ENCODE measurements around the gene DNAH3. TPM values are rescaled to one million over a fixed set of nuclear protein-coding genes. Genes with fewer than 3 reads are reported as not detected.

Gene DNAH3
- total and polyA plus RNA-seq, 2 experiments from 2014 or later: 0.70 to 1.3 TPM

DNA sequence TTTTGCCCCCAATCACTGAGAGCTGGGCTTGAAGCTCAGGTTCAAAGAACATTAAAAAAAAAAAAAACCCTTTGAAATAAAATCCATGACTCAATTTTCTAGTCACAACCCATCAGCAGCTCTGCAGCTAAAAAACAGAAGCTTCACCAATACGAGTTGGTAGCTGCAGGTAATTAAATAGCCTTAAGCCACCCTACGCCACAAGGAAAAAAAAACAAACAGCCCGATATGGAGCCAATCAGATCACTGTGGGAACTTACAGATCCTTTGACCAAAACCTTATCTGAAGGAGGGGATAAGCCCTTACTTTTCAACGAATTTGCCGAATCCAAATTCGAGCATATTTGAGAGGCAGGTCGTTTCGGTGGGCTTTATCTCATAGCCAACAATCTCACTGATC is 69.3 kb downstream of the DNAH3 start (continued):
- TF ChIP-seq, protein P1, sequence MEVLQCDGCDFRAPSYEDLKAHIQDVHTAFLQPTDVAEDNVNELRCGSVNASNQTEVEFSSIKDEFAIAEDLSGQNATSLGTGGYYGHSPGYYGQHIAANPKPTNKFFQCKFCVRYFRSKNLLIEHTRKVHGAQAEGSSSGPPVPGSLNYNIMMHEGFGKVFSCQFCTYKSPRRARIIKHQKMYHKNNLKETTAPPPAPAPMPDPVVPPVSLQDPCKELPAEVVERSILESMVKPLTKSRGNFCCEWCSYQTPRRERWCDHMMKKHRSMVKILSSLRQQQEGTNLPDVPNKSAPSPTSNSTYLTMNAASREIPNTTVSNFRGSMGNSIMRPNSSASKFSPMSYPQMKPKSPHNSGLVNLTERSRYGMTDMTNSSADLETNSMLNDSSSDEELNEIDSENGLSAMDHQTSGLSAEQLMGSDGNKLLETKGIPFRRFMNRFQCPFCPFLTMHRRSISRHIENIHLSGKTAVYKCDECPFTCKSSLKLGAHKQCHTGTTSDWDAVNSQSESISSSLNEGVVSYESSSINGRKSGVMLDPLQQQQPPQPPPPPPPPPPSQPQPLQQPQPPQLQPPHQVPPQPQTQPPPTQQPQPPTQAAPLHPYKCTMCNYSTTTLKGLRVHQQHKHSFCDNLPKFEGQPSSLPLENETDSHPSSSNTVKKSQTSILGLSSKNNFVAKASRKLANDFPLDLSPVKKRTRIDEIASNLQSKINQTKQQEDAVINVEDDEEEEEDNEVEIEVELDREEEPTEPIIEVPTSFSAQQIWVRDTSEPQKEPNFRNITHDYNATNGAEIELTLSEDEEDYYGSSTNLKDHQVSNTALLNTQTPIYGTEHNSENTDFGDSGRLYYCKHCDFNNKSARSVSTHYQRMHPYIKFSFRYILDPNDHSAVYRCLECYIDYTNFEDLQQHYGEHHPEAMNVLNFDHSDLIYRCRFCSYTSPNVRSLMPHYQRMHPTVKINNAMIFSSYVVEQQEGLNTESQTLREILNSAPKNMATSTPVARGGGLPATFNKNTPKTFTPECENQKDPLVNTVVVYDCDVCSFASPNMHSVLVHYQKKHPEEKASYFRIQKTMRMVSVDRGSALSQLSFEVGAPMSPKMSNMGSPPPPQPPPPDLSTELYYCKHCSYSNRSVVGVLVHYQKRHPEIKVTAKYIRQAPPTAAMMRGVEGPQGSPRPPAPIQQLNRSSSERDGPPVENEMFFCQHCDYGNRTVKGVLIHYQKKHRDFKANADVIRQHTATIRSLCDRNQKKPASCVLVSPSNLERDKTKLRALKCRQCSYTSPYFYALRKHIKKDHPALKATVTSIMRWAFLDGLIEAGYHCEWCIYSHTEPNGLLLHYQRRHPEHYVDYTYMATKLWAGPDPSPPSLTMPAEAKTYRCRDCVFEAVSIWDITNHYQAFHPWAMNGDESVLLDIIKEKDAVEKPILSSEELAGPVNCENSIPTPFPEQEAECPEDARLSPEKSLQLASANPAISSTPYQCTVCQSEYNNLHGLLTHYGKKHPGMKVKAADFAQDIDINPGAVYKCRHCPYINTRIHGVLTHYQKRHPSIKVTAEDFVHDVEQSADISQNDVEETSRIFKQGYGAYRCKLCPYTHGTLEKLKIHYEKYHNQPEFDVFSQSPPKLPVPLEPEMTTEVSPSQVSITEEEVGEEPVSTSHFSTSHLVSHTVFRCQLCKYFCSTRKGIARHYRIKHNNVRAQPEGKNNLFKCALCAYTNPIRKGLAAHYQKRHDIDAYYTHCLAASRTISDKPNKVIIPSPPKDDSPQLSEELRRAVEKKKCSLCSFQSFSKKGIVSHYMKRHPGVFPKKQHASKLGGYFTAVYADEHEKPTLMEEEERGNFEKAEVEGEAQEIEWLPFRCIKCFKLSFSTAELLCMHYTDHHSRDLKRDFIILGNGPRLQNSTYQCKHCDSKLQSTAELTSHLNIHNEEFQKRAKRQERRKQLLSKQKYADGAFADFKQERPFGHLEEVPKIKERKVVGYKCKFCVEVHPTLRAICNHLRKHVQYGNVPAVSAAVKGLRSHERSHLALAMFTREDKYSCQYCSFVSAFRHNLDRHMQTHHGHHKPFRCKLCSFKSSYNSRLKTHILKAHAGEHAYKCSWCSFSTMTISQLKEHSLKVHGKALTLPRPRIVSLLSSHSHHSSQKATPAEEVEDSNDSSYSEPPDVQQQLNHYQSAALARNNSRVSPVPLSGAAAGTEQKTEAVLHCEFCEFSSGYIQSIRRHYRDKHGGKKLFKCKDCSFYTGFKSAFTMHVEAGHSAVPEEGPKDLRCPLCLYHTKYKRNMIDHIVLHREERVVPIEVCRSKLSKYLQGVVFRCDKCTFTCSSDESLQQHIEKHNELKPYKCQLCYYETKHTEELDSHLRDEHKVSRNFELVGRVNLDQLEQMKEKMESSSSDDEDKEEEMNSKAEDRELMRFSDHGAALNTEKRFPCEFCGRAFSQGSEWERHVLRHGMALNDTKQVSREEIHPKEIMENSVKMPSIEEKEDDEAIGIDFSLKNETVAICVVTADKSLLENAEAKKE (CRISPR knock-in tag; IDR thresholded peaks at IDR 0.05): no peak
- TF ChIP-seq, protein P2, sequence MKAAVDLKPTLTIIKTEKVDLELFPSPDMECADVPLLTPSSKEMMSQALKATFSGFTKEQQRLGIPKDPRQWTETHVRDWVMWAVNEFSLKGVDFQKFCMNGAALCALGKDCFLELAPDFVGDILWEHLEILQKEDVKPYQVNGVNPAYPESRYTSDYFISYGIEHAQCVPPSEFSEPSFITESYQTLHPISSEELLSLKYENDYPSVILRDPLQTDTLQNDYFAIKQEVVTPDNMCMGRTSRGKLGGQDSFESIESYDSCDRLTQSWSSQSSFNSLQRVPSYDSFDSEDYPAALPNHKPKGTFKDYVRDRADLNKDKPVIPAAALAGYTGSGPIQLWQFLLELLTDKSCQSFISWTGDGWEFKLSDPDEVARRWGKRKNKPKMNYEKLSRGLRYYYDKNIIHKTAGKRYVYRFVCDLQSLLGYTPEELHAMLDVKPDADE (IDR thresholded peaks at IDR 0.05): no peak
- no peak for TF ChIP-seq CREB1 (CRISPR knock-in tag; IDR thresholded peaks at IDR 0.05; ENCODE audit: low read depth)

DNA sequence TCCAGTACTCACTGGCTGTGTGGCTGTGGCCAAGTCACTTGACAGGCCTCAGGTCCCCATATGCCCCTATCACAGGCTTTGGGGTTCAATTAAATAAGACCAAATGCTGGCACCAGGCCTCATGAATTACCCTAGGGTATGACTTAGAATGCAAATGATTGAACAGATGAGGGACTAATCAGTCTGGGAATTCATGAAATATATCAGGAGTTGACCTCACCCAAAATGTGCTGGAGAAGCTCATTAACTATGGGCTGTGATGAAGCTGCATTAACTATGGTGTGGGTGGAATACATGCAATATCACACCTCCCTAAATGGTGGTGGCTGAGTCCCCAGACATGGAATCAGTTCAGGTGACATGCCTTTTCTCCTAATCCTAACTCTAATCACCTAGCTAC is 72.1 kb downstream of the DNAH3 start:
- H3K27ac Mint-ChIP-seq: no peak overlapping the region
- H3K9me3 Mint-ChIP-seq: peaks cover 5% of the 10 kb centered on the region; the same call in 1 of the 3 replicates
- H3K9me2 ChIP-seq (ENCODE audit: insufficient read depth): no peaks in the 10 kb centered on the region
- no peak overlapping the region for H3K4me3 Mint-ChIP-seq
- ATAC-seq: no peak
- H3K79me2 ChIP-seq (replicated peaks; ENCODE audit: insufficient read depth): no peaks in the 10 kb centered on the region
- H3K27me3 ChIP-seq (ENCODE audit: insufficient read depth): no peaks in the 10 kb centered on the region
- no peaks in the 10 kb centered on the region for H3K4me1 Mint-ChIP-seq
- no peaks in the 10 kb centered on the region for H3K4me1 ChIP-seq (ENCODE audit: insufficient read depth)
- H3F3A ChIP-seq (replicated peaks; ENCODE audit: low read depth): no peaks in the 10 kb centered on the region
- H3K36me3 Mint-ChIP-seq (ENCODE audit: low read depth): no peaks in the 10 kb centered on the region
- H3K4me2 ChIP-seq: no peak overlapping the region
- H3K4me3 ChIP-seq: no peak overlapping the region
- no peaks in the 10 kb centered on the region for H3K27me3 Mint-ChIP-seq (ENCODE audit: insufficient read depth, low read depth, poor library complexity)
- no peak for DNase-seq (ENCODE audit: low spot score)
- no peak overlapping the region for H2AFZ ChIP-seq
- no peaks in the 10 kb centered on the region for H4K20me1 ChIP-seq (replicated peaks; ENCODE audit: insufficient read depth)
- H3K27ac ChIP-seq (ENCODE audit: low read depth): no peak overlapping the region
- no peaks in the 10 kb centered on the region for H3K36me3 ChIP-seq (ENCODE audit: insufficient read depth)
- TF ChIP-seq JUNB (IDR thresholded peaks at IDR 0.05; ENCODE audit: unreplicated experiment) (no peak), STAT1 (IDR thresholded peaks at IDR 0.05; ENCODE audit: unreplicated experiment) (no peak), ZNF331 (CRISPR knock-in tag; IDR thresholded peaks at IDR 0.05; ENCODE audit: low read depth) (no peak), NANOG (IDR thresholded peaks at IDR 0.05; ENCODE audit: borderline replicate concordance) (no peak), POLR2AphosphoS5 (IDR thresholded peaks at IDR 0.05; ENCODE audit: low read depth) (no peak), ZNF114 (CRISPR knock-in tag; IDR thresholded peaks at IDR 0.05) (no peak)
- TF ChIP-seq, protein P2 (IDR thresholded peaks at IDR 0.05): no peak

Data from GM23338 (cell line).